Inferior parietal cortex (tissue), 1 donor: Measurements from ENCODE around the gene ANKS1B.
"Not testable (repeated sequence)": the region's sequence is repeated elsewhere in the genome, so short reads cannot be mapped to it uniquely, and the experiment has no call there.

ENCODE experiments used
- DNase-seq: peaks from one replicate; pipeline ENCODE4 v3.0.0-alpha.2; 2016; ENCODE audit errors: extremely low spot score

Gene ANKS1B

DNA sequence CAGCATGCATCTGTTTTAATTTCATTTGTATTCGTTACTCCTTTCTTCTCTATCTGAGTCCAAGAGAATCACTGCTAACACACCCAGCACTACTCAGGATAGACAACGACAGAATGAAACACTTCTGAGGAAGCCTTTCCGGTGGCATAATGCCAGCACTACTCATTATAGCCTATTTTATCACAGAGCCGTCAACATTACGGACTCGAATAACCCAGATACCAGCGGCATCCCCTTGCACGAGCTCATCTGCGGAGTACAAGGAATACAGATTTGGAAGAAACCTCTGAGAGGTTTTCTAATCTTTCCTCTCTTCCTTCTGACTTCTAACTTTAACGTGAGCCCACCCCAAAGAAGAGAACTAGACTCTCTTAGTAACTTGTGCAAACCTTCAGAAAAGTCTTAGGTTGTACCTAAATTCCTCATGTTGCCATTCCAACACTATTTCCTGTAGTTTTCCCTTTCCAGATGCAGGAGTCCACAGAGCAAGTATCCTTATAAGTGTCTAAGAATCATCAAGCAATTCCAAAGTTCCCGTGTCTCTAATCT, 1091.5 kb downstream of the ANKS1B start:
- peak; percentile 63 for DNase-seq

- no peak for DNase-seq
Measured at GRCh38 chr12:98885778-98886177, 1099.0 kb downstream of the ANKS1B start.

GRCh38 chr12:98883231-98883630, 1101.5 kb downstream of the ANKS1B start:
- DNase-seq = peak; percentile 89

DNA sequence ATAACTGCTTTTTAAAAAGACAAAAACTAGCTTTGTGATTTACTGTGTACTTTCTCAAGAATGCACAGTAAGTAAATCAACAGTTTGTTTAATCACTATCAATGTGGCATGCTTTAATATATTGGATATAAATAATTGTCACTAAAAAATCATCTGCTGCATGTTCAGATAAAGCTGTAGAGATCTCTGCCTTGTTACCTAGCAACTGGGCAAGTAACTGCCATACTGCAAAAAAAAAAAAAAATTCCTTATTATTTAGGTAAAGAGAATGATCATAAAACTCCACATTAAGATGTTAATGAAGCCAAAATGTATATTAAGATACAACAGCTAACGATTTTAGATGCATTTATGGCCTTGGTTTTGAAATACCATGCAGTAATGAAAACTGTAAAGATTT, 1102.2 kb downstream of the ANKS1B start:
- DNase-seq = no peak

GRCh38 chr12:98873776-98874175, 1111.0 kb downstream of the ANKS1B start:
- DNase-seq = no peak

DNA sequence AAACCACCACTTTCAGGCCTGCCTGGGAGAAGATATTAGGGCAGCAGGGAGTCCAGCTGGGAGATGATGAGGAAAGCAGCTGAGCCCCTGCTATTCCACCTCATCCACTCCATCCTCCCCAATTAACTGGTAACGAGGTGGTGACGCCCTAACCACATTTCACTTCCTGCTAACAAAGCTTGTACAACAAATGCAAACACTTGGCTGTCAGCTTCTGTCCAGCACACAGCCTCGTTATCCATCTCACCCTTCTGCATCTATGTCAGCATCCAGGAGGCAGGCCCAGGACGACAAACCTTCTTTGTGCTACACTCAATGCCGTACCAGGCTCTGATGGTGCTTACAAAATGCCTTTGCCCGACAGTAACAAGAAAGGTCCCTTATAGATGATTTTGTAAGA, 1114.2 kb downstream of the ANKS1B start:
- DNase-seq = peak; percentile 72

- DNase-seq = no peak
Measured at GRCh38 chr12:98869886-98870503, 1114.7 kb downstream of the ANKS1B start.

- DNase-seq = no peak
Measured at GRCh38 chr12:98868538-98868937, 1116.2 kb downstream of the ANKS1B start.

DNA sequence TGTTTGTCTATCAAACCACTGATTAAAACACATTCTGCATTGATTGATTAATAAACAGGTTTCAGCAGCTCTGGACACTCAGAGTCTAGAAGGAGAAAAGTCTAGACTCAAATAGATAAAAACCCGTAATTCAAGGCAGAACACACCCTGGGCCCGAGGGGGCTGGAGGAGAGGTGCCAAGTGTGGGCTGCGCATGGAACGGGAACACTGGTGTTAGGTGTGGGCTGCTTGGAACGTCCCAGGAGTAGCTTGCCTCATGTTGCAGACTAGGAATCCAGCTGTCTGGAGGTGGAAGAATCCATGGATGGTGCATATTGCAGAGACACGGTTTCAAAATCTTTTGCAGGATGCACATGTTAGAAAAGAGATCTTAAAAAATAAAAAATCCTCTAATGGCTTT, 1116.7 kb downstream of the ANKS1B start:
- DNase-seq = no peak

GRCh38 chr12:98864363-98864762, 1120.4 kb downstream of the ANKS1B start:
- no peak for DNase-seq

DNA sequence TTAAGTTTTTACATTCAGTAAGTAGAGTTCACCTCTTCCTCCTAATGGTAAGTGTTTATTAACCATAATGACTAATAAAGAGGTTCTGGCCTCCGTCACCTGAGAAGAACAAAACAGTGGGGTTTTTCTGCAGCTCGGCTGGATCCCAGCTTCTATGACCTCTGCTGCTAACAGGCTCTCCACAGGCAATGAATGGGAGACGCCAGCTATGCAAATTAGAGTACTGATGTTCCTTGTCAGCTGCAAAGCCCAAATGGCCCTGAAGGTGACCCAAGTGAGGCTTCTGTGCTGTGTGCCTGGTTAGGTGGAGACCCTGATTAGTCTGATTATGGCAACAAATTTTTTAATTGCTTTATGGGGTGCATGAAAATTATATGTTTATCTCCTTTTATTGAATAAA, 1121.6 kb downstream of the ANKS1B start:
- DNase-seq = no peak

DNA sequence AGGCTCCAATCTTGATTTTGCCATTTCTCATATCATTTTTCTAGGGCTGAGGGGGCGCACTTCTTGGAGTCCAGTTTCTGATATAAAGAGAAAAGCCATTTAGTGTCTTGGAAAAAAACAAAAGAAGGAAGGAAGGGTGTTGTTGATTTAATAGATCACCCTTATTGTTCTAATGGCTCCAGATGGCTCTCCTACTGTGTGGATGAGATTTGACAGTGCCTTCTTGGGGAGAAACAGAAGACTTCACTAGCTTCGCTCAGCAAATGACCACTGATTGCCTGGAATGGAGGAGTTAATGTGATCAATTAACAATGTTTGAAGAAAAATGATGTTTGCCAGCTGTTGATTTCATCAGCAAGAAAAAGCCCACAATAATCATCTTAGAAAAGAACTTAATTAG, 1123.5 kb downstream of the ANKS1B start:
- DNase-seq = no peak

DNA sequence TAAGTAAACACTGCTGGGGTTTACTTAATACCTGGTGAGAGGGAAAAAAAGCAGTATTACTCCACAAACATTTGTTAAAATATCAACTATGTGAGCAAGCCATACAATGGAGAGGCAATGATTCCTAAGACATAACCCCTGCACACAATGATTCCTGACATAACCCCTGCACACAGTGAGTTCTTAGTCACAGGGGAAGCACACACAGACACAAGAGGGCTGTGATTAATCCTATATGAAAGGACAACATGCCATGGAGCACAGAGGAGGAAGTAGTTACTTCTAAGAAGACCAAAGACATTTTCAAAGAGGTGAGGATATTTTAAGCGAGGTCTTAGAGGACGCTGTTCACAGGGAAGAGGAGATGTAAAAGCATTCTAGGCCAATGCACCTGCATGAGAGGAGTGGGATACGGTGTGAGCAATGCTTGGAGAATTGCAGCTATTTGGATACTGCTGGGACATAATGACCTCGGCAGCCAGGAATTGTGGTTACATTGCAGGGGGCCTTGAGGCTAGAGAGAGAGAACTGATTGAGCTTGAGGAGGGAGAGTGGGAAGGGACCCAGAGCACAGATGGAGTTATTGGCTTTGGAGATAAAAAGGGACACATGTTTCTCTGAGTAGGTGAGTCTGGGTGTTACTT, 1127.7 kb downstream of the ANKS1B start:
- no peak for DNase-seq

GRCh38 chr12:98852181-98852580, 1132.6 kb downstream of the ANKS1B start:
- DNase-seq = no peak

DNA sequence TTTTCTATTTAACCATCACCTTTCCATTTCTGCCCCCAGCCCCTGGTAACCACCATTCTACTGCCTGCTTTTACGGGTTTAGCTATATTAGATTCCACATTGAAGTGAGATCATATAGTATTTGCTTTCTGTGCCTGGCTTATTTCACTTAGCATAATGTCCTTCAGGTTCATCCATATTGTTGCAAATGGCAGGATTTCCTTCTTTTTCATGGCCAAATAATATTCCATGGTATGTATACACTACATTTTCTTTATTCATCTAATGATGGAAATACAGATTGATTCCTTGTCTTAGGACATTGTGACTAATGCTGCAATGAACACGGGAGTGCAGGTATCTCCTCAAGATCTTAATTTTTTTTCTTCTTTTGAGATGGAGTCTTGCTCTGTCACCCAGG, 1137.5 kb downstream of the ANKS1B start:
- no peak for DNase-seq

DNA sequence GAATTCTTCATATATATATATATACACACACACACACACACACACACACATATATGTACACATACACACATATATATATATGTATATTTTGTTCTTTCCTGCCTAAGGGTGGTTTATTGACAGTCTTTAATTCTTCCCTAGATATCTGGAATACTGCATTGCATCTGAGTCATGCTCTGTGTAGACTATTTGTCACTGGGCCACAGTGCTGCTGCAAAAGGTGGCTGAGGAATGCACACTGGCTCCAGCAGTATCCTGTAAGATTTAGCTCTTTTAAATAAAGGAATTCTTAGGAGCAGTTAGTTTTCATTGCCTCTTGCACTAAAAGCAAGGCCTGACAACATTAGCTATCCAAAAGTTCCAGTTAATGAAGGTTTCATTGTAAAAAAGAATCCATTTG, 1138.8 kb downstream of the ANKS1B start:
- no peak for DNase-seq

- no peak for DNase-seq
Measured at GRCh38 chr12:98840325-98840724, 1144.4 kb downstream of the ANKS1B start.

GRCh38 chr12:98838231-98838647, 1146.5 kb downstream of the ANKS1B start:
- peak; percentile 76 for DNase-seq

DNA sequence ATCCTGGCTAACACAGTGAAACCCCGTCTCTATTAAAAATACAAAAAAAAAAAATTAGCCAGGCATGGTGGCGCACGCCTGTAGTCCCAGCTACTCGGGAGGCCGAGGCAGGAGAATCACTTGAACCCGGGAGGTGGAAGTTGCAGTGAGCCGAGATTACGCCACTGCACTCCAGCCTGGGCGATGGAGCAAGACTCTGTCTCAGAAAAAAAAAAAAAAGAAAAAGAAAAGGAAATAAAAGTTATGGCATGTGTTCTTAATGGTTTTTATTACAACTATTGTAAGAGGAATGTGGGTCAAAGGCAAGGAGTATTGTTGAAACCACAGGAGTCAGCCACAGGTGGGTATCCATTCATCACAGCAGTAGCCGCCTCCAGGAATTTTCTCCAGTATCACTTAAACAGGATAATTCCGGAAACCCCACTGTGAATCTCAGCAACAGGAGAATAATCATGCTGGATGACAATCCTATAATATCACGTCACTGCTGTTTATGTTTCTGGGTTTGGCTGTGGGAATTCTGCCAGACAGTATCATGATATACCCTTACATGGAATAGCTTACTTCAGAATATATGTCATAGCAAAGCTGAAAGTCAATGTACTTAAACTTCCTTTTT, 1147.5 kb downstream of the ANKS1B start:
- DNase-seq = not testable (repeated sequence)

- no peak for DNase-seq
Measured at GRCh38 chr12:98830657-98831056, 1154.1 kb downstream of the ANKS1B start.

- no peak for DNase-seq
Measured at GRCh38 chr12:98828802-98829600, 1155.7 kb downstream of the ANKS1B start.

DNA sequence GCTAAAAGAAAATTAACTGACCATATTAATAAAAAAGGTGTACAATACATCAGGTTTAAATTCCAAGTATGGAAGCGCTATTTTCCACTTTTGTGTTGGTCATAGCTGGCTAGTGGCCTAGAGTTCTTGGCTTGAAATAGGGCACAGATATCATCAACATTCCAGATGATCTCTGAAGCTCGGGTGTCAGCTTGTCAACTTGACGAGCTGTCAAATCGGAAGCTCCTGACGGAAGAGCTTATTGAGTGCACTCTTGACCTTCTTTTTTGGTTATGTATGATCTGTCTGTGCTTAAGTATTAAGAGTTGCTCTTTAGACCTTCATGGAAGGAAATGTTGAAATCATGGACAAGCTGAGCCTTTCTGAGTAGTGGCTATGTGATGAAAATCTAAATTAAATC, 1161.7 kb downstream of the ANKS1B start:
- no peak for DNase-seq
